HEK293T (cell line): ENCODE data around the gene MAB21L4.

Experiments used
- CTCF ChIA-PET: fragments of 350-600 bp; formaldehyde crosslinking; extraction: SDS; loops from one replicate; lab custom pipeline; 2021; ENCODE audit warnings: antibody characterized with exemption, inconsistent platforms; lab: Yijun Ruan, JAX
- POLR2A ChIA-PET: fragments of 350-600 bp; formaldehyde crosslinking; extraction: SDS; loops from one replicate; lab custom pipeline; 2020; ENCODE audit warnings: antibody characterized with exemption, inconsistent platforms; lab: Yijun Ruan, JAX
- DNase-seq: peaks from one replicate; pipeline ENCODE4 v3.0.0; 2012; ENCODE audit warnings: mixed read lengths; ENCODE audit errors: extremely low spot score
- ARNT ChIP-seq: fragments of 450-650 bp; IDR thresholded peaks from 2 replicates; pipeline ENCODE4 v1.6.1; 2017; ENCODE audit warnings: mild to moderate bottlenecking
- BHLHE40 ChIP-seq: fragments of 450-650 bp; IDR thresholded peaks from 2 replicates; pipeline ENCODE4 v1.6.1; 2016; ENCODE audit warnings: mild to moderate bottlenecking, moderate library complexity, borderline replicate concordance
- CTBP1 ChIP-seq: fragments of 450-650 bp; IDR thresholded peaks from 2 replicates; pipeline ENCODE4 v1.6.1; 2016; ENCODE audit warnings: borderline replicate concordance
- ELF4 ChIP-seq: fragments of 450-650 bp; IDR thresholded peaks from 2 replicates; pipeline ENCODE4 v1.6.1; 2017; ENCODE audit warnings: antibody characterized with exemption
- FOXA1 ChIP-seq: fragments of 450-650 bp; IDR thresholded peaks from 2 replicates; pipeline ENCODE4 v1.6.1; 2016; ENCODE audit warnings: mild to moderate bottlenecking
- FOXK2 ChIP-seq: fragments of 450-650 bp; IDR thresholded peaks from 2 replicates; pipeline ENCODE4 v1.6.1; 2016; ENCODE audit warnings: mild to moderate bottlenecking
- FOXM1 ChIP-seq: fragments of 450-650 bp; IDR thresholded peaks from 2 replicates; pipeline ENCODE4 v1.6.1; 2017; ENCODE audit warnings: mild to moderate bottlenecking, borderline replicate concordance
- HDGF ChIP-seq: fragments of 450-650 bp; IDR thresholded peaks from 2 replicates; pipeline ENCODE4 v1.6.1; 2017; ENCODE audit warnings: antibody characterized with exemption, borderline replicate concordance
- L3MBTL2 ChIP-seq: fragments of 450-650 bp; conservative IDR thresholded peaks from 2 replicates; pipeline ENCODE4 v1.6.1; 2016; ENCODE audit warnings: mild to moderate bottlenecking
- LEF1 ChIP-seq: fragments of 450-650 bp; IDR thresholded peaks from 2 replicates; pipeline ENCODE4 v1.6.1; 2017; ENCODE audit warnings: mild to moderate bottlenecking, borderline replicate concordance
- NFRKB ChIP-seq: fragments of 450-650 bp; IDR thresholded peaks from 2 replicates; pipeline ENCODE4 v1.6.1; 2016; ENCODE audit warnings: mild to moderate bottlenecking, moderate library complexity
- SP1 ChIP-seq: fragments of 450-650 bp; IDR thresholded peaks from 2 replicates; pipeline ENCODE4 v1.6.1; 2017
- SUZ12 ChIP-seq: fragments of 450-650 bp; IDR thresholded peaks from 2 replicates; pipeline ENCODE4 v1.6.1; 2016; ENCODE audit warnings: mild to moderate bottlenecking
- TARDBP ChIP-seq: fragments of 450-650 bp; IDR thresholded peaks from 2 replicates; pipeline ENCODE4 v1.6.1; 2016
- ZNF384 ChIP-seq: fragments of 450-650 bp; IDR thresholded peaks from 2 replicates; pipeline ENCODE4 v1.6.1; 2016
- TF ChIP-seq, protein P1 (sequence below): fragments of 450-650 bp; IDR thresholded peaks from 2 replicates; pipeline ENCODE4 v1.6.1; 2016

The MAB21L4 gene

GRCh38 chr2:240891492-240892340, 4.2 kb downstream of the MAB21L4 start:
- ChIA-PET POLR2A (no interaction called here), CTCF (no interaction called here)
- TF ChIP-seq ZNF384 (no peak), FOXK2 (no peak), ELF4 (no peak), NFRKB (no peak), HDGF (no peak), SUZ12 (no peak), TARDBP (no peak), ARNT (no peak), SP1 (no peak), L3MBTL2 (no peak), FOXA1 (no peak), CTBP1 (no peak), LEF1 (no peak), FOXM1 (no peak), BHLHE40 (no peak)
- TF ChIP-seq, protein P1, sequence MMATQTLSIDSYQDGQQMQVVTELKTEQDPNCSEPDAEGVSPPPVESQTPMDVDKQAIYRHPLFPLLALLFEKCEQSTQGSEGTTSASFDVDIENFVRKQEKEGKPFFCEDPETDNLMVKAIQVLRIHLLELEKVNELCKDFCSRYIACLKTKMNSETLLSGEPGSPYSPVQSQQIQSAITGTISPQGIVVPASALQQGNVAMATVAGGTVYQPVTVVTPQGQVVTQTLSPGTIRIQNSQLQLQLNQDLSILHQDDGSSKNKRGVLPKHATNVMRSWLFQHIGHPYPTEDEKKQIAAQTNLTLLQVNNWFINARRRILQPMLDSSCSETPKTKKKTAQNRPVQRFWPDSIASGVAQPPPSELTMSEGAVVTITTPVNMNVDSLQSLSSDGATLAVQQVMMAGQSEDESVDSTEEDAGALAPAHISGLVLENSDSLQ, result no peak
- no peak for DNase-seq

GRCh38 chr2:240890691-240891090, 5.3 kb downstream of the MAB21L4 start:
- ChIA-PET POLR2A (no interaction called here), CTCF (no interaction called here)
- no peak for DNase-seq
- TF ChIP-seq HDGF (no peak), ARNT (no peak), SUZ12 (no peak), L3MBTL2 (no peak), ZNF384 (no peak), CTBP1 (no peak), BHLHE40 (no peak), SP1 (no peak), FOXK2 (no peak), FOXA1 (no peak), LEF1 (no peak), TARDBP (no peak), FOXM1 (no peak), NFRKB (no peak), ELF4 (no peak)
- TF ChIP-seq, protein P1, result no peak

- TF ChIP-seq CTBP1 (no peak), HDGF (no peak), SP1 (no peak), BHLHE40 (no peak), FOXM1 (no peak), ZNF384 (no peak), ELF4 (no peak), SUZ12 (no peak), LEF1 (no peak), NFRKB (no peak), ARNT (no peak), TARDBP (no peak)
- TF ChIP-seq, protein P1, result no peak
- DNase-seq, result no peak
- CTCF ChIA-PET, result no interaction called here
- POLR2A ChIA-PET, result no interaction called here
Observed at GRCh38 chr2:240889601-240890560, 6.1 kb downstream of the MAB21L4 start.

- ChIA-PET POLR2A (no interaction called here), CTCF (no interaction called here)
- DNase-seq, result no peak
- TF ChIP-seq FOXK2, result no peak
- no peak for TF ChIP-seq CTBP1
- TF ChIP-seq TARDBP, result no peak
- no peak for TF ChIP-seq ARNT
- no peak for TF ChIP-seq SUZ12
- TF ChIP-seq ZNF384, result no peak
- no peak for TF ChIP-seq LEF1
- TF ChIP-seq FOXA1, result no peak
- TF ChIP-seq FOXM1, result no peak
- TF ChIP-seq HDGF, result no peak
- TF ChIP-seq BHLHE40, result no peak
- TF ChIP-seq, protein P1, result no peak
- no peak for TF ChIP-seq SP1
- no peak for TF ChIP-seq L3MBTL2
- TF ChIP-seq ELF4, result no peak
- TF ChIP-seq NFRKB, result no peak
Observed at GRCh38 chr2:240888890-240889573, 6.9 kb downstream of the MAB21L4 start.
